NCI-H2107 (cell line): ENCODE data around the gene SASH1.

Experiments used
- DNase-seq: peaks from one replicate; lab custom pipeline; 2025; lab: John Stamatoyannopoulos, UW

Gene SASH1

GRCh38 chr6:148524471-148524882, 181.8 kb downstream of the SASH1 start:
- DNase-seq, result no peak

- DNase-seq, result no peak
Observed at GRCh38 chr6:148524976-148525375, 182.3 kb downstream of the SASH1 start.

- DNase-seq, result no peak
Observed at GRCh38 chr6:148525453-148525852, 182.8 kb downstream of the SASH1 start.

- no peak for DNase-seq
Observed at GRCh38 chr6:148526145-148526544, 183.5 kb downstream of the SASH1 start.

- no peak for DNase-seq
Observed at GRCh38 chr6:148528292-148528691, 185.7 kb downstream of the SASH1 start.

GRCh38 chr6:148529010-148529409, 186.4 kb downstream of the SASH1 start:
- DNase-seq, result no peak

GRCh38 chr6:148530394-148530953, 187.8 kb downstream of the SASH1 start:
- DNase-seq, result no peak

GRCh38 chr6:148530976-148531375, 188.3 kb downstream of the SASH1 start:
- no peak for DNase-seq

GRCh38 chr6:148532698-148533097, 190.1 kb downstream of the SASH1 start:
- DNase-seq, result no peak

- no peak for DNase-seq
Observed at GRCh38 chr6:148533309-148534107, 190.9 kb downstream of the SASH1 start.

- no peak for DNase-seq
Observed at GRCh38 chr6:148534871-148535270, 192.2 kb downstream of the SASH1 start.

GRCh38 chr6:148535381-148535780, 192.7 kb downstream of the SASH1 start:
- no peak for DNase-seq

GRCh38 chr6:148535976-148536375, 193.3 kb downstream of the SASH1 start:
- DNase-seq, result no peak

GRCh38 chr6:148538261-148539190, 195.9 kb downstream of the SASH1 start:
- DNase-seq, result no peak

GRCh38 chr6:148543540-148543939, 200.9 kb downstream of the SASH1 start:
- no peak for DNase-seq

- no peak for DNase-seq
Observed at GRCh38 chr6:148544421-148544820, 201.8 kb downstream of the SASH1 start.

- DNase-seq, result no peak
Observed at GRCh38 chr6:148545901-148546300, 203.3 kb downstream of the SASH1 start.

- no peak for DNase-seq
Observed at GRCh38 chr6:148547110-148547509, 204.5 kb downstream of the SASH1 start.

- DNase-seq, result no peak
Observed at GRCh38 chr6:148548065-148548748, 205.6 kb downstream of the SASH1 start.

GRCh38 chr6:148548749-148549140, 206.1 kb downstream of the SASH1 start:
- DNase-seq, result no peak

GRCh38 chr6:148550569-148550968, 207.9 kb downstream of the SASH1 start:
- DNase-seq, result no peak

GRCh38 chr6:148551226-148551625, 208.6 kb downstream of the SASH1 start:
- no peak for DNase-seq
